Ishikawa (cell line): Measurements from ENCODE around the gene GNG11.

Source experiments
- CEBPB ChIP-seq: IDR thresholded peaks from 2 replicates; pipeline ENCODE4 v1.6.1; 2012
- CREB1 ChIP-seq: IDR thresholded peaks from 2 replicates; pipeline ENCODE4 v1.6.1; 2012; ENCODE audit warnings: low read depth
- EGR1 ChIP-seq: IDR thresholded peaks from 2 replicates; pipeline ENCODE4 v1.6.1; 2012
- EP300 ChIP-seq: IDR thresholded peaks from 2 replicates; pipeline ENCODE4 v1.6.1; 2012; ENCODE audit warnings: borderline replicate concordance
- FOXM1 ChIP-seq: IDR thresholded peaks from 2 replicates; pipeline ENCODE4 v1.6.1; 2012; ENCODE audit warnings: low read depth, borderline replicate concordance
- NFIC ChIP-seq: IDR thresholded peaks from 2 replicates; pipeline ENCODE4 v1.6.1; 2012
- RAD21 ChIP-seq: IDR thresholded peaks from 2 replicates; pipeline ENCODE4 v1.6.1; 2012; ENCODE audit warnings: low read depth
- TAF1 ChIP-seq: IDR thresholded peaks from 2 replicates; pipeline ENCODE4 v1.6.1; 2012; ENCODE audit warnings: low read depth, mild to moderate bottlenecking
- TCF12 ChIP-seq: IDR thresholded peaks from 2 replicates; pipeline ENCODE4 v1.6.1; 2012; ENCODE audit warnings: low read depth
- TEAD4 ChIP-seq: IDR thresholded peaks from 2 replicates; pipeline ENCODE4 v1.6.1; 2012
- YY1 ChIP-seq: IDR thresholded peaks from 2 replicates; pipeline ENCODE4 v1.6.1; 2012; ENCODE audit warnings: low read depth
- TF ChIP-seq, protein P1 (sequence below): IDR thresholded peaks from 2 replicates; pipeline ENCODE4 v1.6.1; 2012
- TF ChIP-seq, protein P2 (sequence below): IDR thresholded peaks from 2 replicates; pipeline ENCODE4 v1.6.1; 2012; ENCODE audit warnings: low read depth, mild to moderate bottlenecking

DNA sequence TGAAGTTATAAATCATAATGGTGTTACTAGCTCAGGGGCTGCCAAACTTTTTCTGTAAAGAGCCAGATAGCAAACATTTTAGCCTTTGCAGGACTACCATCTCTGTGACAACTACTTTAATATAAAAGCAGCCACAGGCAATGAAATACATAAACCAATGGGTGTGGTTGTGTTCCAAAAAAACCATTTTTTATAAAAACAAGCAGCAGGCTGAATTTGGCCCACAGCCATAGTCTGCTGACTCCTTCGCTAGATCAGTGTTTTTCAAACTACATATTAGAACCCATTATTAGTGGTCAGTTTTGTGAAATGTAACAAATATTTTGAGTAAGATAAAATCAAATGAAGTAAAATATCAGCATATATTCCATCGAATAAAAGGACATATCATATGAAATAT, 13.6 kb downstream of the GNG11 start:
- TF ChIP-seq RAD21 (no peak), EP300 (no peak), TCF12 (no peak), CEBPB (no peak), TEAD4 (no peak), FOXM1 (no peak), YY1 (no peak), NFIC (no peak), TAF1 (no peak), CREB1 (no peak), EGR1 (no peak)
- TF ChIP-seq, protein P1, sequence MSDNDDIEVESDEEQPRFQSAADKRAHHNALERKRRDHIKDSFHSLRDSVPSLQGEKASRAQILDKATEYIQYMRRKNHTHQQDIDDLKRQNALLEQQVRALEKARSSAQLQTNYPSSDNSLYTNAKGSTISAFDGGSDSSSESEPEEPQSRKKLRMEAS: no peak
- TF ChIP-seq, protein P2, sequence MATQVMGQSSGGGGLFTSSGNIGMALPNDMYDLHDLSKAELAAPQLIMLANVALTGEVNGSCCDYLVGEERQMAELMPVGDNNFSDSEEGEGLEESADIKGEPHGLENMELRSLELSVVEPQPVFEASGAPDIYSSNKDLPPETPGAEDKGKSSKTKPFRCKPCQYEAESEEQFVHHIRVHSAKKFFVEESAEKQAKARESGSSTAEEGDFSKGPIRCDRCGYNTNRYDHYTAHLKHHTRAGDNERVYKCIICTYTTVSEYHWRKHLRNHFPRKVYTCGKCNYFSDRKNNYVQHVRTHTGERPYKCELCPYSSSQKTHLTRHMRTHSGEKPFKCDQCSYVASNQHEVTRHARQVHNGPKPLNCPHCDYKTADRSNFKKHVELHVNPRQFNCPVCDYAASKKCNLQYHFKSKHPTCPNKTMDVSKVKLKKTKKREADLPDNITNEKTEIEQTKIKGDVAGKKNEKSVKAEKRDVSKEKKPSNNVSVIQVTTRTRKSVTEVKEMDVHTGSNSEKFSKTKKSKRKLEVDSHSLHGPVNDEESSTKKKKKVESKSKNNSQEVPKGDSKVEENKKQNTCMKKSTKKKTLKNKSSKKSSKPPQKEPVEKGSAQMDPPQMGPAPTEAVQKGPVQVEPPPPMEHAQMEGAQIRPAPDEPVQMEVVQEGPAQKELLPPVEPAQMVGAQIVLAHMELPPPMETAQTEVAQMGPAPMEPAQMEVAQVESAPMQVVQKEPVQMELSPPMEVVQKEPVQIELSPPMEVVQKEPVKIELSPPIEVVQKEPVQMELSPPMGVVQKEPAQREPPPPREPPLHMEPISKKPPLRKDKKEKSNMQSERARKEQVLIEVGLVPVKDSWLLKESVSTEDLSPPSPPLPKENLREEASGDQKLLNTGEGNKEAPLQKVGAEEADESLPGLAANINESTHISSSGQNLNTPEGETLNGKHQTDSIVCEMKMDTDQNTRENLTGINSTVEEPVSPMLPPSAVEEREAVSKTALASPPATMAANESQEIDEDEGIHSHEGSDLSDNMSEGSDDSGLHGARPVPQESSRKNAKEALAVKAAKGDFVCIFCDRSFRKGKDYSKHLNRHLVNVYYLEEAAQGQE: no peak
